ENCODE measurements around the gene KRTAP1-5.
"Not testable (repeated sequence)": the region's sequence is repeated elsewhere in the genome, so short reads cannot be mapped to it uniquely, and the experiment has no call there.

KRTAP1-5 gene

DNA sequence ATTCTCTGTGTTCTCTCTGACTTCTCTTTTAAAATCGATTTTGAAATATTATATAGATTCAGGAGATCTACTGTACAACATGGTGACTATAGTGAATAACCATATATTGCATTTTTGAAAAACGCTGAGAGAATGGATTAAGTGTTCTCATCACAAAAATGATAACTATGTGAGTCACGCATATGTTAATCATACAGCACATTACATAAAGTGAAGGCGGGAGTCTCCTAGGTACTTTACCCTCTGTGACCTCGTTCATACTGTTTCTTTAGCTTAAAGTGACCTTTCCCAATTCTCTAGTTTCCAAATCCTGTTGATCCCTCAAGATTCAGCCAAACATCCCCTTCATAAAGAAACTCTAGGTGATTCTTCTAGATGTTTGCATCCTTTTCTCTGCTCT lies 24.2 kb downstream of the KRTAP1-5 start:
- Histone ChIP-seq H3K27ac (ENCODE audit: low read length) (no peak overlapping the region), H3K9ac (ENCODE audit: low read length in 2 of 2) (no peak overlapping the region), H3K9me3 (ENCODE audit: control insufficient read depth in 2 of 2, low read length in 2 of 2) (no peaks in the 10 kb centered on the region), H3K36me3 (ENCODE audit: control insufficient read depth in 2 of 2, insufficient read depth in 2 of 2, low read length in 2 of 2) (no peaks in the 10 kb centered on the region), H3K27me3 (ENCODE audit: control insufficient read depth in 1 of 2, insufficient read depth in 2 of 2, low read length in 2 of 2) (no peaks in the 10 kb centered on the region), H3K4me1 (ENCODE audit: control insufficient read depth, insufficient read depth, low read length) (no peaks in the 10 kb centered on the region), H3K4me3 (ENCODE audit: low read length in 2 of 2) (no peak overlapping the region)

DNA sequence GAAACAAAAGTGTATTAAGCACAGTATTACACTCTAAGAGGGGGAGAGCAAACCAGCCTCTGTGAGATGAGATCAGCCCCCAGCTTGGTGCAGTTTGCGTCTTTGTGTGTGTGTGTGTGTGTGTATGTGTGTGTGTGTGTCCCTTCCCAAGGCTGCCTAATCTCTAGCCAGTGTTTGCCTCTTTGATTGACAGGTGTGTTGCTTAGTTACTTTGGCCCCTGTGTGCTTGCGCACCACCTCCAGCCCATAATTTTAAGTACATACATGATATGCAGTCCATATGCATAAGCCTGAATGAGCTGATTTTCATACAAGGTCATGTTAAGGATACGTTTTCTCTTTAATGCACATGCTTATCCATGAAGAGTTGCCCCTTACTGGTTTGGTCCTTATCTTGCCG lies 25.2 kb downstream of the KRTAP1-5 start:
- Histone ChIP-seq H3K36me3 (ENCODE audit: control insufficient read depth in 2 of 2, insufficient read depth in 2 of 2, low read length in 2 of 2) (no peaks in the 10 kb centered on the region), H3K9ac (ENCODE audit: low read length in 2 of 2) (no peak overlapping the region), H3K9me3 (ENCODE audit: control insufficient read depth in 2 of 2, low read length in 2 of 2) (no peaks in the 10 kb centered on the region), H3K4me3 (ENCODE audit: low read length in 2 of 2) (no peak overlapping the region), H3K27me3 (ENCODE audit: control insufficient read depth in 1 of 2, insufficient read depth in 2 of 2, low read length in 2 of 2) (no peaks in the 10 kb centered on the region), H3K4me1 (ENCODE audit: control insufficient read depth, insufficient read depth, low read length) (no peaks in the 10 kb centered on the region), H3K27ac (ENCODE audit: low read length) (no peak overlapping the region)

DNA sequence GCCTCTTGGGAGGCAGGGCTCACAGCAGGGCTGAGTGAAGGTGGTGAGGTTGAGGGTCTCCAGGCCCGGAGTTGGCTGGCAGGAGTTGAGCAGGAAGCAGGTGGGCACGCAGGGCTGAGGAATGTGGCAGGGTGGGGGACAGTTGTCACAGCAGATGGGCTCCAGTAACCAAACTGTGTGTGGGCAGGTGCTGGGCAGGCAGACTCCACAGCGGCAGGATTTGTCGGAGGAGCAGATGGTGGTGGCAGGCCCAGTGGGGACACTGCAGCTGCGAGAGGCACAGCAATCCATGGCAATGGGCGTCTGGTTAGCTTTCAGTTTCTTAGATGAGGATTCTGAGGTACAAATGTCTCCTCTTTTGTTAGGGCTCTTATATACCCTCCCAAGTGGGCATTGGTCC lies 27.4 kb downstream of the KRTAP1-5 start, which contains the start of gene KRTAP3-2:
KRTAP3-2 (minus strand) TSS at position 344 of the 400 bp plus-strand sequence; CDS start at position 291, 53 bp downstream.
- not testable (repeated sequence) for H3K4me3 ChIP-seq (ENCODE audit: low read length in 2 of 2); H3K9ac ChIP-seq (ENCODE audit: low read length in 2 of 2); H3K9me3 ChIP-seq (ENCODE audit: control insufficient read depth in 2 of 2, low read length in 2 of 2); H3K36me3 ChIP-seq (ENCODE audit: control insufficient read depth in 2 of 2, insufficient read depth in 2 of 2, low read length in 2 of 2); H3K27ac ChIP-seq (ENCODE audit: low read length); H3K27me3 ChIP-seq (ENCODE audit: control insufficient read depth in 1 of 2, insufficient read depth in 2 of 2, low read length in 2 of 2); H3K4me1 ChIP-seq (ENCODE audit: control insufficient read depth, insufficient read depth, low read length)

DNA sequence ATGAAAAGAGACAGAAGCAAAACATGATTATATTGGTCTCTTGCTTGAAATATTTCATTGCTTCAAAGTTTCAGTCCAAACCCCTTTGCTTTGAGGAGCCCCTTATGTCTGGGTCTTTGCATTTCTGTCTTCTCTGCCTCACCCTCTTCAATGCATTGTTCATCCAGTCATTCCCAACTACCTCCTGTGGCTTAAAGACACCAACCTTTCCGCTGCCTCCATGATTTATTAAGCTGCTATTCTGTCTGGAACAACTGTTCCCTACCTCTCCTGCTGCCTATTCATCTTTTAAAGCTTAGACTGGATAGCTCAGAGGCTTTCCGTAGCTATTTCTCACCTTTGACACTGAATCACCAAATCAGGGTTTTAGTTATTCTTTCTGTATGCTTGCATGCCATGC lies 29.6 kb downstream of the KRTAP1-5 start:
- H3K27ac ChIP-seq (ENCODE audit: low read length) = no peak overlapping the region
- H3K9me3 ChIP-seq (ENCODE audit: control insufficient read depth in 2 of 2, low read length in 2 of 2) = peaks cover 0 to 3% of the 10 kb centered on the region in 2 donors
- H3K4me3 ChIP-seq (ENCODE audit: low read length in 2 of 2) = no peak overlapping the region
- H3K4me1 ChIP-seq (ENCODE audit: control insufficient read depth, insufficient read depth, low read length) = no peaks in the 10 kb centered on the region
- H3K27me3 ChIP-seq (ENCODE audit: control insufficient read depth in 1 of 2, insufficient read depth in 2 of 2, low read length in 2 of 2) = no peaks in the 10 kb centered on the region
- H3K9ac ChIP-seq (ENCODE audit: low read length in 2 of 2) = no peak overlapping the region
- no peaks in the 10 kb centered on the region for H3K36me3 ChIP-seq (ENCODE audit: control insufficient read depth in 2 of 2, insufficient read depth in 2 of 2, low read length in 2 of 2)

DNA sequence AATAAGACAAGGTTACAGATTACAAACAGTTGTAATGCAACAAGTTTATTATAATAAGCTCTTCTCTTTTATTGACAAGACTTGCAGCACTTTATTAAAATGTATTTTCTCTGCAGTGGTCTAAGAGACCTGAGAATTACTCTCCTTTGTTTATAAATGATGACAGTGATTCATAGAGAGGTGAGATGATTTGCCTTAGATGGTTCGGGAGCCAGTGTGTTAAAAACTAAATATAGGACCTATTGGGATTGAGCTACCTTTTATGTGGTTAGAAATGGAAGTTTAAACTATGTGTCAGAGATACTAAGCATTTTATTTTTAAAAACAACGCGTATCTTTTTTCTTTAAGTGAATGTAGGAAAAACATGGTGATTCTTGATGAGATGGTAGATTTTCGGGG lies 30.2 kb downstream of the KRTAP1-5 start:
- Histone ChIP-seq H3K36me3 (ENCODE audit: control insufficient read depth in 2 of 2, insufficient read depth in 2 of 2, low read length in 2 of 2) (no peaks in the 10 kb centered on the region), H3K9me3 (ENCODE audit: control insufficient read depth in 2 of 2, low read length in 2 of 2) (peaks cover 0 to 3% of the 10 kb centered on the region in 2 donors), H3K9ac (ENCODE audit: low read length in 2 of 2) (no peak overlapping the region), H3K4me1 (ENCODE audit: control insufficient read depth, insufficient read depth, low read length) (no peaks in the 10 kb centered on the region), H3K27me3 (ENCODE audit: control insufficient read depth in 1 of 2, insufficient read depth in 2 of 2, low read length in 2 of 2) (no peaks in the 10 kb centered on the region), H3K27ac (ENCODE audit: low read length) (no peak overlapping the region), H3K4me3 (ENCODE audit: low read length in 2 of 2) (no peak overlapping the region)

DNA sequence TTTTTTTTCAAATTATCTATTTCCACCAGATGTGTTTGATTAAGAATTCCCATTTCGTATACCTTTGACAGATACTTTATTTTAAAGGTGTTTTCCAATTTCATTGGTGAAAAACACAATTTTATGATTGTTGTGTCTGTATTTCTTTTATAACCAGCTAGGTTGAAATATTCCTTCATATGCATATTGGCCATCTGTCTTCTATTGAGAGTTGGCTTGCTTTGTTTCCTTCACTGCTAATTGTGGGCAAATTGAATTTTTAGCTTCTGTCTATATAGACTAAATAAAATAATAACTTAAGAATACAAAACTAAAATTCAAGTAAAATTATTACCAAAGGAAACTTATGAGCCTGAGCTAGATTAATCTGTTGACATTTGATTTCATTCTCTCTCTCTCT lies 31.9 kb downstream of the KRTAP1-5 start:
- no peaks in the 10 kb centered on the region for H3K27me3 ChIP-seq (ENCODE audit: control insufficient read depth in 1 of 2, insufficient read depth in 2 of 2, low read length in 2 of 2)

DNA sequence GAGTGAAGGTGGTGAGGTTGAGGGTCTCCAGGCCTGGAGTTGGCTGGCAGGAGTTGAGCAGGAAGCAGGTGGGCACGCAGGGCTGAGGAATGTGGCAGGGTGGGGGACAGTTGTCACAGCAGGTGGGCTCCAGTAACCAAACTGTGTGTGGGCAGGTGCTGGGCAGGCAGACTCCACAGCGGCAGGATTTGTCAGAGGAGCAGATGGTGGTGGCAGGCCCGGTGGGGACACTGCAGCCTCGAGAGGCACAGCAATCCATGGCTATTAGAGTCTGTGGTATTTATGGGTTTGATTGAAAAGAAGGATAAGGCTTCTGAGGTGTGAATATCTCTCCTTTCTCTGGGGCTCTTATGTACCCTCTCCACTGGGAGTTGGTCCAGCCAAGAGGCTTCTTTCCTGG lies 33.2 kb downstream of the KRTAP1-5 start, which contains the start of gene KRTAP3-3:
KRTAP3-3 (minus strand) TSS at position 326 of the 400 bp plus-strand sequence; CDS start at position 259, 67 bp downstream.
- H3K27ac ChIP-seq (ENCODE audit: low read length) = no peak within 1 kb of the TSS
- peaks cover 0 to 3% of the 10 kb centered on the region in 2 donors for H3K9me3 ChIP-seq (ENCODE audit: control insufficient read depth in 2 of 2, low read length in 2 of 2)
- H3K27me3 ChIP-seq (ENCODE audit: control insufficient read depth in 1 of 2, insufficient read depth in 2 of 2, low read length in 2 of 2) = no peaks in the 10 kb centered on the region
- H3K4me1 ChIP-seq (ENCODE audit: control insufficient read depth, insufficient read depth, low read length) = no peaks in the 10 kb centered on the region
- H3K4me3 ChIP-seq (ENCODE audit: low read length in 2 of 2) = no peak within 1 kb of the TSS
- H3K9ac ChIP-seq (ENCODE audit: low read length in 2 of 2) = no peak within 1 kb of the TSS
- no peaks in the 10 kb centered on the region for H3K36me3 ChIP-seq (ENCODE audit: control insufficient read depth in 2 of 2, insufficient read depth in 2 of 2, low read length in 2 of 2)

More for the DNA sequence above, 31.9 kb downstream of the KRTAP1-5 start:
- Histone ChIP-seq H3K4me3 (ENCODE audit: low read length in 2 of 2) (no peak overlapping the region), H3K27ac (ENCODE audit: low read length) (no peak overlapping the region), H3K4me1 (ENCODE audit: control insufficient read depth, insufficient read depth, low read length) (no peaks in the 10 kb centered on the region), H3K36me3 (ENCODE audit: control insufficient read depth in 2 of 2, insufficient read depth in 2 of 2, low read length in 2 of 2) (no peaks in the 10 kb centered on the region), H3K9me3 (ENCODE audit: control insufficient read depth in 2 of 2, low read length in 2 of 2) (peaks cover 0 to 3% of the 10 kb centered on the region in 2 donors), H3K9ac (ENCODE audit: low read length in 2 of 2) (no peak overlapping the region)

DNA sequence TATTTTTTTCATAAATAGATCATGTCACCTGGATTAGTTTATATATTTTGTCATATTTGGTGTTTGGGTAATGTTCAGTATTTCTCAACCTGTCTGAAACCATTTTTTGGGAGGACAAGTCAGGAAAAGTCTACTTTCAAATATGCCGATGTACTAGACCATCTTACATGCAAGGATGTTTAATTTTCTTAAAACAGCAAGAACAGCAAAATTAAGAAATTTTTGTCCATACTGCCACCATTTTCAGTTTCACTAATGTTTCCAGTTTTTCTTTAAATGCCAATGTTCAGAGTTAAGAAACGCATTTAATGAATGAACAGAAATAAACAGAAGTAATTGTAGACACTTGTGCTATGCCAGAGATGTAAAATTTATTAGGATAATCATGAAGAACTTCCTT lies 33.9 kb downstream of the KRTAP1-5 start:
- H3K27me3 ChIP-seq (ENCODE audit: control insufficient read depth in 1 of 2, insufficient read depth in 2 of 2, low read length in 2 of 2) = no peaks in the 10 kb centered on the region

DNA sequence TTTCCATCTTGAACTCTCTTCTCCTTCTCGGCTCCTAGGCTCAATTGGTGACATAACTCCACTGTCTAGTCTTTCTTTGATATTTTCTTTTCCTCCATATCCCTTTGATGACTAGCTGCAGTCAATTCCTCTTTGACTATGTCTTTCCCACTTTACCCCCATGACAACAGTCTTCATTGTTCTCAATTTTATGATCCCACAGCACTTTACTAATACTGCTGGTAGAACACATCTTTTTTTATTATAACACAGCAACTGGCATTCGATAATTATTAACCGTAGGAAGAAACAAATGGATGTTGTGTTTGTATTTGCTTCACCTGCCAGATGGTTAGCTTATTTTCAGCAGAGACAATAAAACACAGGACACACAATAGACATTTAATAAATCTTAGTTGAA lies 34.3 kb downstream of the KRTAP1-5 start:
- peaks cover 0 to 3% of the 10 kb centered on the region in 2 donors for H3K9me3 ChIP-seq (ENCODE audit: control insufficient read depth in 2 of 2, low read length in 2 of 2)
- no peak overlapping the region for H3K4me3 ChIP-seq (ENCODE audit: low read length in 2 of 2)
- no peak overlapping the region for H3K27ac ChIP-seq (ENCODE audit: low read length)
- no peak overlapping the region for H3K9ac ChIP-seq (ENCODE audit: low read length in 2 of 2)
- H3K27me3 ChIP-seq (ENCODE audit: control insufficient read depth in 1 of 2, insufficient read depth in 2 of 2, low read length in 2 of 2) = no peaks in the 10 kb centered on the region
- H3K4me1 ChIP-seq (ENCODE audit: control insufficient read depth, insufficient read depth, low read length) = no peaks in the 10 kb centered on the region
- no peaks in the 10 kb centered on the region for H3K36me3 ChIP-seq (ENCODE audit: control insufficient read depth in 2 of 2, insufficient read depth in 2 of 2, low read length in 2 of 2)

More for the DNA sequence above, 33.9 kb downstream of the KRTAP1-5 start:
- Histone ChIP-seq H3K36me3 (ENCODE audit: control insufficient read depth in 2 of 2, insufficient read depth in 2 of 2, low read length in 2 of 2) (no peaks in the 10 kb centered on the region), H3K4me3 (ENCODE audit: low read length in 2 of 2) (no peak overlapping the region), H3K9me3 (ENCODE audit: control insufficient read depth in 2 of 2, low read length in 2 of 2) (peaks cover 0 to 3% of the 10 kb centered on the region in 2 donors), H3K27ac (ENCODE audit: low read length) (no peak overlapping the region), H3K9ac (ENCODE audit: low read length in 2 of 2) (no peak overlapping the region), H3K4me1 (ENCODE audit: control insufficient read depth, insufficient read depth, low read length) (no peaks in the 10 kb centered on the region)

DNA sequence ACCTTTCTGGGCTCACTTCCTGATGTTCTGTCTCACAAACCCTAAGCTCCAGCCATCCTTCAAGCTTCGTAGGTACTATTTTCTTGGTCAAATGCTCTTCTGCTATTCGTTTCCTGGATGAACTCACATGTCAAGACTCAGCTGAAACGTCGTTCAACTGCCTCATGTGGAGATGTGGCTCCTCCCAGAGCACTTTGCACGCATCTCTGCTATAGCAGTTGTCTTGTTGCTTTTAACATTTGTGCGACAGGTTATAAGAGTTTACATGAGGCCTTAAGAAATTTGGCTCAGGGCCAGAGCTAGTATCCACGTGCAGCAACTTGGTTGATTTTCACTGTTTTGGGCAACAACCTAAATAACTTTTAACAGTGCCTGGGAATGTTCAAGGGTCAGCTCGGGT lies 40.1 kb downstream of the KRTAP1-5 start:
- no peak overlapping the region for H3K4me3 ChIP-seq (ENCODE audit: low read length in 2 of 2)
- no peaks in the 10 kb centered on the region for H3K4me1 ChIP-seq (ENCODE audit: control insufficient read depth, insufficient read depth, low read length)
- no peaks in the 10 kb centered on the region for H3K36me3 ChIP-seq (ENCODE audit: control insufficient read depth in 2 of 2, insufficient read depth in 2 of 2, low read length in 2 of 2)
- H3K9ac ChIP-seq (ENCODE audit: low read length in 2 of 2) = no peak overlapping the region
- no peak overlapping the region for H3K27ac ChIP-seq (ENCODE audit: low read length)
- H3K9me3 ChIP-seq (ENCODE audit: control insufficient read depth in 2 of 2, low read length in 2 of 2) = no peaks in the 10 kb centered on the region
- H3K27me3 ChIP-seq (ENCODE audit: control insufficient read depth in 1 of 2, insufficient read depth in 2 of 2, low read length in 2 of 2) = peaks cover 0 to 2% of the 10 kb centered on the region in 2 donors

DNA sequence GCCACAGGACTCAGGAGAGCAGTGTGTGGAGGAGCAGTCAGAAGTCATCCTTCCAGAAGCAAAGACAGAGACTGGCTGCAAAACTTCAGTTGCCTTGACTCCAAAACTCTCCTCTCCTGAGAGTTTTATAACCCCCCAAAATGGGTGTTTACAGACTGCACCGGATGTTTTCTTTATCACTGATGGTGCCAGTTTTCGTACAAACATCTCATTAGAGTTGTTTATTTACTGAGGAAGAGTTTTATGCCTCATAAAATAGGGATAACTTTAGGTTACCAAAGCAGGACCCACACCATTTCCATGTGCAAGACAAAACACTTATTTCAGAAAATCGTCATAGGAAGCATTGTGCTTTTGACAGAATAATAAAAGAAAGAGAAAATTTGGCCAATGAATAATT lies 42.8 kb downstream of the KRTAP1-5 start, which contains the start of gene KRT40:
KRT40 (minus strand) TSS at position 101 of the 400 bp plus-strand sequence; CDS start at position 48, 53 bp downstream.
- no peak within 1 kb of the TSS for H3K9ac ChIP-seq (ENCODE audit: low read length in 2 of 2)
- no peaks in the 10 kb centered on the region for H3K36me3 ChIP-seq (ENCODE audit: control insufficient read depth in 2 of 2, insufficient read depth in 2 of 2, low read length in 2 of 2)

More for the DNA sequence above, 42.8 kb downstream of the KRTAP1-5 start, which contains the start of gene KRT40:
- Histone ChIP-seq H3K4me1 (ENCODE audit: control insufficient read depth, insufficient read depth, low read length) (peaks cover 3% of the 10 kb centered on the region), H3K27ac (ENCODE audit: low read length) (no peak within 1 kb of the TSS), H3K4me3 (ENCODE audit: low read length in 2 of 2) (no peak within 1 kb of the TSS), H3K27me3 (ENCODE audit: control insufficient read depth in 1 of 2, insufficient read depth in 2 of 2, low read length in 2 of 2) (peaks cover 0 to 6% of the 10 kb centered on the region in 2 donors), H3K9me3 (ENCODE audit: control insufficient read depth in 2 of 2, low read length in 2 of 2) (no peaks in the 10 kb centered on the region)

Measured in stomach smooth muscle (tissue), 2 donors.